Activated T-helper 17 cell treated with anti-CD3 and anti-CD28 coated beads, Interleukin-2, amount 50 U/mL, for 72 hours (primary cell): ENCODE measurements around the gene NFIB. TPM values are rescaled to one million over a fixed set of nuclear protein-coding genes. Genes with fewer than 3 reads are reported as not detected.

Experiments
- ATAC-seq: fragments of 150-1000 bp; cut with Tn5 transposase; replicated peaks from 2 replicates; pipeline ENCODE4 v1.10.0; 2021; ENCODE audit warnings: mild to moderate bottlenecking, moderate library complexity
- H3K27ac Mint-ChIP-seq: one replicate; pipeline ENCODE4 v1.8.0; 2022; ENCODE audit warnings: mixed read lengths
- H3K27me3 Mint-ChIP-seq: one replicate; pipeline ENCODE4 v1.8.0; 2022; ENCODE audit warnings: mixed read lengths
- H3K36me3 Mint-ChIP-seq: one replicate; pipeline ENCODE4 v1.8.0; 2022; ENCODE audit warnings: low read depth, mild to moderate bottlenecking, mixed read lengths
- H3K4me1 Mint-ChIP-seq: one replicate; pipeline ENCODE4 v1.8.0; 2022; ENCODE audit warnings: mixed read lengths
- H3K4me3 Mint-ChIP-seq: one replicate; pipeline ENCODE4 v1.8.0; 2022; ENCODE audit warnings: mild to moderate bottlenecking, mixed read lengths
- H3K9me3 Mint-ChIP-seq: one replicate; pipeline ENCODE4 v1.8.0; 2022; ENCODE audit warnings: mixed read lengths
- total RNA-seq, 2 donors: library from RNA; stranded (reverse); gene quantifications; one replicate each; pipeline ENCODE4 v1.2.3, GENCODE V29; 2022

Gene NFIB
- total RNA-seq, 2 donors from 2014 or later: 0.15 TPM; not detected in 1

DNA sequence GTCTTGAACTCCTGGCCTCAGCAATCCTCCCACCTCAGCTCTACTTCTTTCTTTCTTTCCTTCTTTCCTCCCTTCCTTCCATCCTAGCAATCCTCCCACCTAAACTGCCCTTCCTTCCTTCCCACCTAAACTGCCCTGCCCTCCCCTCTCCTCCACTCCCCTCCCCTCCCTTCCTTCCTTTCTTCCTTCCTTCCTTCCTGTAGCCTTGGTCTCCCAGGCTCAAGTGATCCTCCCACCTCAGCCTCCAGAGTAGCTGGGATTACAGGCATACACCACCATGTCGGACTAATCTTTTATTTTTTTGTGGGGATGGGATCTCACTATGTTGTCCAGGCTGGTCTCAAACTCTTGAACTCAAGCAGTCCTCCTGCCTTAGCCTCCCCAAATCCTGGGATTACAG is 65.8 kb downstream of the NFIB start:
- no peak for ATAC-seq
- Mint-ChIP-seq H3K27me3 (peaks cover 13% of the 10 kb centered on the region), H3K27ac (no peak overlapping the region), H3K36me3 (no peaks in the 10 kb centered on the region), H3K4me3 (no peak overlapping the region), H3K4me1 (no peaks in the 10 kb centered on the region), H3K9me3 (no peaks in the 10 kb centered on the region)

DNA sequence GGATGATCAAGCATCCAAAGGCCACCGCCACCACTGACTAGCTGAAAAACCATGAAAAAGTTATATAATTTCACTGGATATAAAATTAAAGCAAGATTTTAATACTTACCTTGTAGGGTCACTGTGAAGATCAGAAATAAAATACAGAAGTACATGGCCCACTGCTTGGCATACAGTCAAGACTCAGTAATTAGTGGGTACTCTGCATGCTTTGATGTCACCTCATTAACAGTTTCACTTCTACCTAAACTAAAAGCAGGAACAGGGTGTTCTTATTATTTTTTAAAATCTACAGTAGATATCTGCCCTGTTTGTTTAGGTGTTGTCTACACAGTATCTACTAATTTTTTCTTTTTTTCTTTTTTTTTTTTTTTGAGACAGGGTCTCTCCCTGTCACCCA is 66.4 kb downstream of the NFIB start:
- H3K4me1 Mint-ChIP-seq: no peaks in the 10 kb centered on the region
- H3K4me3 Mint-ChIP-seq: no peak overlapping the region
- ATAC-seq: no peak
- H3K9me3 Mint-ChIP-seq: no peaks in the 10 kb centered on the region
- H3K36me3 Mint-ChIP-seq: no peaks in the 10 kb centered on the region
- peaks cover 13% of the 10 kb centered on the region for H3K27me3 Mint-ChIP-seq
- no peak overlapping the region for H3K27ac Mint-ChIP-seq

DNA sequence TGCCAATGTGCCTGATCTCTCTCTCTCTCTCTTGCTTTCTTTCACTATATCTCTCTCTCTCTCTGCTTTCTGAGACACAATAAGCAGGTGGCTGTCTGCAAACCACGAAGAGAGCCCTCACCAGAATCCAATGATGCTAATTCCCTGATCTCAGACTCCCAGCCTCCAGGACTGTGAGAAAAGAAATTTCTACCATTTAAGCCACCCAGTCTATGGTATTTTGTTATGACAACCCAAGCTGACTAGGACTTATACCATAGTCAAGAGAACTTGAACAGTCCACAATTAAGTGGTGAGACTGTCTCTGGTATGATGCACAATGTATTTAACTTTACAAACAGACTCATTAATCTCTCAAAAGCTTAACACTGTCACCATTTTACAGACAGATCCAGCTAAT is 67.0 kb downstream of the NFIB start:
- Mint-ChIP-seq H3K27me3 (peaks cover 13% of the 10 kb centered on the region), H3K9me3 (no peaks in the 10 kb centered on the region), H3K27ac (no peak overlapping the region), H3K4me1 (no peaks in the 10 kb centered on the region), H3K4me3 (no peak overlapping the region), H3K36me3 (no peaks in the 10 kb centered on the region)
- ATAC-seq: no peak

GRCh38 chr9:14245901-14246525 is 67.9 kb downstream of the NFIB start:
- Mint-ChIP-seq H3K9me3 (no peaks in the 10 kb centered on the region), H3K4me3 (no peak overlapping the region), H3K4me1 (no peaks in the 10 kb centered on the region), H3K27me3 (peaks cover 11% of the 10 kb centered on the region), H3K36me3 (no peaks in the 10 kb centered on the region), H3K27ac (no peak overlapping the region)
- no peak for ATAC-seq

DNA sequence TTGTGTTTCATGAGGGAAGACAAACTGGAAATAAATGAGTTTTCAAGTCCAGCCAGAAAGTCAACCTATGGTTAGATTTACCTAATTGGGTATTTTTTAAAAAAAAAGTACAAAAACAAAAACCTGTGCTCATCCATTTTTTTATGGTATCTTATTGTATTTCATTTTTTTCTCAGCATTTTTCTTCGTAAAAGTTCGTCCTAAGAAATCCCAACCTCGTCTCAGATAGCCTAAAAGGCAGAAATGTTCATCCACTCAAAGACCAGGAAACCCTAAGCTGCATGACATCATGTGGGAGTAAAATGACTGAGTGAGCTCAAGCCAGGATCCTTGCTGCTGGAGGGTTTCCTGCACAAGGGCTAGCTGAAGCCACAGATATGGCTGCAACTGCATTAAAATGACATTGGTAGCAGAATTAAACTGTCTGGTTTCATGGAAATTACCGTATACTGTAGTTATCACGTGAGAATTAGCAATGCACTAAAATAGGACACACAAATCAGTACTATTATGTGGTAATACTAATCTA is 70.4 kb downstream of the NFIB start:
- H3K9me3 Mint-ChIP-seq: no peaks in the 10 kb centered on the region
- no peaks in the 10 kb centered on the region for H3K4me1 Mint-ChIP-seq
- ATAC-seq: no peak
- H3K27me3 Mint-ChIP-seq: peaks cover 6% of the 10 kb centered on the region
- no peak overlapping the region for H3K27ac Mint-ChIP-seq
- H3K4me3 Mint-ChIP-seq: no peak overlapping the region
- no peaks in the 10 kb centered on the region for H3K36me3 Mint-ChIP-seq

DNA sequence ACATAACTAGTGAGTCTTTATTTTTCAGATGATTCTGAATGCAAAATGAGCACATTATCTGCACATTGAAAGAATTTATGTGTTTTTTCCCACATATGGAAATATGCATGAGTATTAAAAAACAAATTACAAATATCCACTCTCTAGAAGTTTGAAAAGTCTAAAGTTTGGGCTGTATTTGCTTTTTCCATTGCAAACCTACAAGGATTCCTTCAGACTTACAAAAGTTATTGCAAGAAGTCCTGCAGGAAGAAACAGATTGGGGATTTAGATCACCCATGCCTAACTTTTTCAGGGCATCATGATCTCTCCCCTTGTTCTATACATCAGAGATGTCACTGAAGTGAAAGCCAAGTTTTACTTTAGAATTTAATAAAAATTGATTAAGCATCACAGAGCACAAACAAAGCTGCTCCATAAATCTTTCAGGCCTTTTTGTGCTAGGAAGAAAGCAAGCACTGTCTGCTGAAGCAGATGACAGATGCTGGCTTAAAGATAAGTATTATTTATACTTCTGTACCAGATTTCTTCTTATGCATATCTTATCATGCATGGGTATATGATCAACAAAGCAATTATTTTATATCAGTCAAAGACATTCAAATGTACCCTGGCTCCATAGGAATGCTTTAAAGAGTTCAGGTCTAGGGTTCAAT is 71.7 kb downstream of the NFIB start:
- no peak for ATAC-seq
- Mint-ChIP-seq H3K4me3 (no peak overlapping the region), H3K9me3 (no peaks in the 10 kb centered on the region), H3K27me3 (peaks cover 11% of the 10 kb centered on the region), H3K27ac (no peak overlapping the region), H3K4me1 (no peaks in the 10 kb centered on the region), H3K36me3 (no peaks in the 10 kb centered on the region)

DNA sequence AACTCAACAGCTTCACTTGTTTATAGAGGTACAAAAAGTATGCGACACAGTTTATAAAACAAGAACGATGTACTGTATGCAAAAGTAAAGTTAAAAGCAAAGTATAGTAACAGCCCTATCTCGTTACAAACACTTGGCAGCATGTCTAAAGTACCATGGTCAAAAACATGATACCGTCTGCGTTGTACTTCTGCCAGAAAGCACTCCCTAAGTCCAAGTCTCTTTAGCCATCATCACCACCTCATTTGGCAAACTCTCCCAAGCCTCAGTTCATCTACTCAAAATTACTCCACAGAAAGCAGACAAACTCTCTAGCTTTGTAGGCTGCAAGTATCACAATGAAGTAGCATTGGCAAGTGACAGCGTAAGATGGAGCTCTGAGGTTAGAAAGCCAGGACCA is 73.4 kb downstream of the NFIB start:
- H3K27me3 Mint-ChIP-seq: peaks cover 8% of the 10 kb centered on the region
- H3K27ac Mint-ChIP-seq: no peak overlapping the region
- no peaks in the 10 kb centered on the region for H3K9me3 Mint-ChIP-seq
- no peak overlapping the region for H3K4me3 Mint-ChIP-seq
- H3K4me1 Mint-ChIP-seq: no peaks in the 10 kb centered on the region
- H3K36me3 Mint-ChIP-seq: no peaks in the 10 kb centered on the region
- ATAC-seq: no peak

DNA sequence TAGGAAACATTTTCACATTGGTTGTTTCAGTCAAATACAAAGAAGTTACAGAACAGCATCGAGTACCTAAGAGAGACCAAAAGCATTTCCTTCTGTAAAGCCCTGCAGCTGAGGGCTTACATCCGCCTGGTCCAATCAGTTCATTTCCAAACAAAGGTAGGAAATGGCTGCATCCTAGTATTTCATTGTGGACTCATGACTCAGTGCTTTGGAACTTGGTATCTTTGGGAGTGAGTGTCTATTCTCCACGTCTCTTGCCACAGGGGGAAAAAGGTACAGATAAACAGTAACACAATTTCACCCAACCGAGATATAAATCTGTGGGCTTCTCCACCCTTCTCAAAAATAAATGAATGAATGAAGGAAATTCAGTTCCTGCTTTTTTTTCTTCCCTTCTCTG is 75.4 kb downstream of the NFIB start:
- no peak for ATAC-seq
- Mint-ChIP-seq H3K36me3 (no peaks in the 10 kb centered on the region), H3K9me3 (no peaks in the 10 kb centered on the region), H3K4me1 (no peaks in the 10 kb centered on the region), H3K27ac (no peak overlapping the region), H3K4me3 (no peak overlapping the region), H3K27me3 (peaks cover 8% of the 10 kb centered on the region)

GRCh38 chr9:14238079-14238478 is 75.9 kb downstream of the NFIB start:
- H3K4me1 Mint-ChIP-seq: no peaks in the 10 kb centered on the region
- peaks cover 8% of the 10 kb centered on the region for H3K27me3 Mint-ChIP-seq
- no peaks in the 10 kb centered on the region for H3K9me3 Mint-ChIP-seq
- no peak for ATAC-seq
- H3K36me3 Mint-ChIP-seq: no peaks in the 10 kb centered on the region
- H3K4me3 Mint-ChIP-seq: no peak overlapping the region
- H3K27ac Mint-ChIP-seq: no peak overlapping the region

DNA sequence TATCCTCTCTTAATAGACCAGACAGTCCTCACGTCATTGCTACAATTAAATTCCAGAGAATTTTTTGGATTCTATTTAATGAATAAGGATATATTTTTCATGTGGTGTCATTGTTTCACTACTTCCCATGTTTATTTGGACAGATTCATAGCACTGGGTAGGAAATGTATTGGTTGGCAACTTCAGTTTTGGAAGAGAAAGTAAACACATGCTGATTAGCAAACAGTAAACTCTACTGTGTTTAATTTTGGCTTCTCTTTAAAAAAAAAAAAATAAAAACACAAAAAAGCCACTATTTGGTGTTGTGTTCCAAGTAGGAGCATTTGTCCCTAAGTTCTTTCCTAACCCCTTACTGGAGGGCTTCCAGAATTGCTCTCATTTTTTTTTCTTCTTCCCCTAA is 77.3 kb downstream of the NFIB start:
- Mint-ChIP-seq H3K9me3 (no peaks in the 10 kb centered on the region), H3K4me1 (no peaks in the 10 kb centered on the region), H3K36me3 (no peaks in the 10 kb centered on the region), H3K4me3 (no peak overlapping the region), H3K27ac (no peak overlapping the region), H3K27me3 (peaks cover 8% of the 10 kb centered on the region)
- ATAC-seq: no peak

- H3K4me3 Mint-ChIP-seq: no peak overlapping the region
- H3K36me3 Mint-ChIP-seq: no peaks in the 10 kb centered on the region
- peaks cover 4% of the 10 kb centered on the region for H3K27me3 Mint-ChIP-seq
- H3K9me3 Mint-ChIP-seq: no peaks in the 10 kb centered on the region
- H3K4me1 Mint-ChIP-seq: no peaks in the 10 kb centered on the region
- no peak overlapping the region for H3K27ac Mint-ChIP-seq
- no peak for ATAC-seq
Observed at GRCh38 chr9:14232111-14232510, 81.8 kb downstream of the NFIB start.

- H3K27ac Mint-ChIP-seq: no peak overlapping the region
- no peaks in the 10 kb centered on the region for H3K4me1 Mint-ChIP-seq
- H3K9me3 Mint-ChIP-seq: no peaks in the 10 kb centered on the region
- no peak overlapping the region for H3K4me3 Mint-ChIP-seq
- peaks cover 3% of the 10 kb centered on the region for H3K27me3 Mint-ChIP-seq
- H3K36me3 Mint-ChIP-seq: no peaks in the 10 kb centered on the region
- ATAC-seq: no peak
Observed at GRCh38 chr9:14231196-14231990, 82.5 kb downstream of the NFIB start.

- Mint-ChIP-seq H3K36me3 (no peaks in the 10 kb centered on the region), H3K9me3 (no peaks in the 10 kb centered on the region), H3K4me3 (no peak overlapping the region), H3K27ac (no peak overlapping the region), H3K4me1 (no peaks in the 10 kb centered on the region), H3K27me3 (peaks cover 3% of the 10 kb centered on the region)
- ATAC-seq: no peak
Observed at GRCh38 chr9:14228602-14229001, 85.3 kb downstream of the NFIB start.

GRCh38 chr9:14226855-14227532 is 86.9 kb downstream of the NFIB start:
- ATAC-seq: no peak
- H3K27me3 Mint-ChIP-seq: peaks cover 5% of the 10 kb centered on the region
- H3K27ac Mint-ChIP-seq: no peak overlapping the region
- H3K9me3 Mint-ChIP-seq: no peaks in the 10 kb centered on the region
- no peak overlapping the region for H3K4me3 Mint-ChIP-seq
- no peaks in the 10 kb centered on the region for H3K4me1 Mint-ChIP-seq
- no peaks in the 10 kb centered on the region for H3K36me3 Mint-ChIP-seq
